ENCODE results near the gene COQ2.

- TF ChIP-seq CTCF (IDR thresholded peaks at IDR 0.05) (no peak), POLR2A (IDR thresholded peaks at IDR 0.05) (no peak)
These were observed 47.0 kb downstream of the COQ2 start for GRCh38 chr4:83237591-83237990.

Data from heart left ventricle (tissue), 13 donors.